Lung (tissue), 13 donors: Measurements from ENCODE around the gene ELOF1. TPM values are rescaled to one million over a fixed set of nuclear protein-coding genes. Genes with fewer than 3 reads are reported as not detected.
A peak's percentile ranks its signal among the peaks of the same experiment; 100 is the strongest.

Experiments used
- ATAC-seq: fragments of 200-7000 bp; cut with Tn5 transposase; one replicate; pipeline ENCODE4 v1.9.1; 2020; ENCODE audit warnings: moderate number of reproducible peaks; ENCODE audit not compliant: insufficient read depth, low FRiP score
- DNase-seq, 3 donors: peaks; one replicate each; pipeline ENCODE4 v3.0.0-alpha.2; 2013 to 2017
- H3K27ac ChIP-seq, 2 donors: one replicate each; pipeline ENCODE4 v1.5.1; 2013; ENCODE audit warnings: mild to moderate bottlenecking in 2 of 2, moderate library complexity in 2 of 2, control low read depth in 1 of 2, inconsistent platforms in 1 of 2, low read depth in 1 of 2, low read length in 1 of 2
- H3K27me3 ChIP-seq, 3 donors: one replicate each; pipeline ENCODE4 v1.5.1; 2013; ENCODE audit warnings: low read length in 2 of 3; ENCODE audit not compliant: control insufficient read depth in 3 of 3, insufficient read depth in 3 of 3
- H3K36me3 ChIP-seq, 4 donors: one replicate each; pipeline ENCODE4 v1.5.1; 2013; ENCODE audit warnings: low read length in 4 of 4, mild to moderate bottlenecking in 1 of 4, moderate library complexity in 1 of 4; ENCODE audit not compliant: control insufficient read depth in 4 of 4, insufficient read depth in 4 of 4
- H3K4me1 ChIP-seq, 5 donors: one replicate each; pipeline ENCODE4 v1.5.1; 2013; ENCODE audit warnings: low read length in 5 of 5, mild to moderate bottlenecking in 2 of 5, moderate library complexity in 1 of 5; ENCODE audit not compliant: control insufficient read depth in 5 of 5, insufficient read depth in 5 of 5
- H3K4me3 ChIP-seq: one replicate; pipeline ENCODE4 v1.5.1; 2013; ENCODE audit warnings: mild to moderate bottlenecking, control low read depth, moderate library complexity
- H3K9ac ChIP-seq, 2 donors: one replicate each; pipeline ENCODE4 v1.5.1; 2013; ENCODE audit warnings: low read length in 2 of 2, control low read depth in 1 of 2; ENCODE audit not compliant: insufficient read depth in 1 of 2
- H3K9me3 ChIP-seq, 4 donors: one replicate each; pipeline ENCODE4 v1.5.1; 2013; ENCODE audit warnings: low read length in 3 of 4, mild to moderate bottlenecking in 1 of 4, moderate library complexity in 1 of 4; ENCODE audit not compliant: control insufficient read depth in 4 of 4, insufficient read depth in 3 of 4
- WGBS, 2 donors: extraction: QIAGEN DNeasy Blood & Tissue Kit; methylation state at CpG; one replicate each; pipeline ENCODE4 v1.1.7; 2013; 5-methylcytosine and 5-hydroxymethylcytosine counted together
- polyA plus RNA-seq, 2 donors: library from polyadenylated mRNA; stranded (reverse); fragments of 200-250 nt; gene quantifications; one replicate each; pipeline ENCODE4 v1.2.1, GENCODE V29; 2013
- small RNA-seq: library from RNA; depleted of rRNA; stranded (forward); fragments of <200 nt; gene quantifications from one replicate; pipeline ENCODE3, GENCODE V24; 2014; ENCODE audit warnings: low replicate concordance
- total RNA-seq, 2 donors: library from RNA; depleted of rRNA in 1 of 2; stranded (reverse); fragments of >200 nt in 1 of 2; gene quantifications; one replicate each; pipeline ENCODE4 v1.2.1, GENCODE V29; 2014 to 2021
- TF ChIP-seq, protein P1 (sequence below): IDR thresholded peaks from 2 replicates; pipeline ENCODE4 v1.5.1; 2012; ENCODE audit warnings: mild to moderate bottlenecking; ENCODE audit errors: control extremely low read depth, extremely low read depth
- donor health status: control.
- donor health status: control.
- donor health status: Bipolar disorder and iron deficiency.
- donor health status: healthy.
- donor health status: DM: yes; HTN: yes; CAD: no.

The ELOF1 gene
- total and polyA plus RNA-seq, 4 donors: 19.2 to 82.8 (median 60.5) TPM

DNA sequence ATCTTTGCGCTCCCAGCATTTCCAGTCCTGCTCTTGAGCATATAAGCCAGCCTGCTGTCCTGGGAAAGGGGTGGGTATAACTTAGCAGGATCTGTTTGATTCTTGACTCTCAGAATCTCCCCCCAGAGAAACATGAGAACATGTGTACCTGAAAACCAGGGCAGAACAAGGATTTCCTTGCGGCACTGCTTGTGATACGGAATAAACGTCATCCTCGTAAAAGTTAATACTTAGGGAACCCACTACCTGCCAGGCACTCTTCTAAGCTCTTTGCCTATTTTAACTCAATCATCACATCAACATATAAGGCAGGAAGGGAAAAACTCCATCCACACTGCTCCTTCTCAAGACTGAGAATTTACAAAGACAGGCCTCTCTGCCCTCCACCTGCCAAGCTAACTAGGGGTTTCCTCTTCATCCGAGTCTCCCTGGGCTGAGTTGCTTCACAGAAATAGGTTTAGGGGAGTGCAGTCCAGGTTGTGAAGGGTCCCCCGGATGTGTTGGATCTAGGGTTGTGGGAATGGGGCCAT, 54.5 kb downstream of the ELOF1 start:
- no peak for DNase-seq
- TF ChIP-seq, protein P1, sequence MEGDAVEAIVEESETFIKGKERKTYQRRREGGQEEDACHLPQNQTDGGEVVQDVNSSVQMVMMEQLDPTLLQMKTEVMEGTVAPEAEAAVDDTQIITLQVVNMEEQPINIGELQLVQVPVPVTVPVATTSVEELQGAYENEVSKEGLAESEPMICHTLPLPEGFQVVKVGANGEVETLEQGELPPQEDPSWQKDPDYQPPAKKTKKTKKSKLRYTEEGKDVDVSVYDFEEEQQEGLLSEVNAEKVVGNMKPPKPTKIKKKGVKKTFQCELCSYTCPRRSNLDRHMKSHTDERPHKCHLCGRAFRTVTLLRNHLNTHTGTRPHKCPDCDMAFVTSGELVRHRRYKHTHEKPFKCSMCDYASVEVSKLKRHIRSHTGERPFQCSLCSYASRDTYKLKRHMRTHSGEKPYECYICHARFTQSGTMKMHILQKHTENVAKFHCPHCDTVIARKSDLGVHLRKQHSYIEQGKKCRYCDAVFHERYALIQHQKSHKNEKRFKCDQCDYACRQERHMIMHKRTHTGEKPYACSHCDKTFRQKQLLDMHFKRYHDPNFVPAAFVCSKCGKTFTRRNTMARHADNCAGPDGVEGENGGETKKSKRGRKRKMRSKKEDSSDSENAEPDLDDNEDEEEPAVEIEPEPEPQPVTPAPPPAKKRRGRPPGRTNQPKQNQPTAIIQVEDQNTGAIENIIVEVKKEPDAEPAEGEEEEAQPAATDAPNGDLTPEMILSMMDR: no peak
- Histone ChIP-seq H3K36me3 (peaks cover 0 to 6% (median 0%) of the 10 kb centered on the region in 4 donors), H3K4me3 (peak overlapping the region; percentile 12), H3K9ac (peak overlapping the region in 1 of 2 donors; percentile 76), H3K27ac (peak overlapping the region; percentile 70 to 77), H3K27me3 (no peaks in the 10 kb centered on the region), H3K4me1 (peaks cover 0 to 7% (median 0%) of the 10 kb centered on the region in 5 donors), H3K9me3 (no peaks in the 10 kb centered on the region)
- ATAC-seq: no peak
- 49 to 52% methylated on average over 7 of the region's 7 CpGs for WGBS, 2 donors

Small RNA genes lying within 50 kb of the gene (small RNA-seq; reads per million reads assigned to genes)
- 0.29 reads per million, percentile 32 among the genes with 10 or more reads in this experiment for gene RN7SL833P

Other genes with a start within 250 kb of the ELOF1 start
- gene RAB3D, start 219.6 kb downstream of the ELOF1 start, total RNA-seq: 10 to 100 TPM; 28.0 to 73.2 TPM
- gene RAB3D, start 219.6 kb downstream of the ELOF1 start, polyA plus RNA-seq: 10 to 100 TPM; 16.0 to 18.6 TPM
- gene TMEM205, start 213.0 kb downstream of the ELOF1 start, total RNA-seq: 100 to 1,000 TPM; 101 to 125 TPM
- 100 to 1,000 TPM; 129 to 166 TPM for gene TMEM205, start 213.0 kb downstream of the ELOF1 start, polyA plus RNA-seq
- 10 to 100 TPM; 25.8 to 26.5 TPM for gene CCDC159, start 212.7 kb downstream of the ELOF1 start, total RNA-seq
- 10 to 100 TPM; 40.9 to 55.2 TPM for gene CCDC159, start 212.7 kb downstream of the ELOF1 start, polyA plus RNA-seq
- gene PLPPR2, start 203.8 kb downstream of the ELOF1 start, total RNA-seq: 10 to 100 TPM in 1 of 2 donors, 1 to 10 TPM in 1; 9.1 to 33.2 TPM
- 10 to 100 TPM; 15.3 to 35.1 TPM for gene PLPPR2, start 203.8 kb downstream of the ELOF1 start, polyA plus RNA-seq
- 1 to 10 TPM; 1.1 to 4.1 TPM for gene SWSAP1, start 184.6 kb downstream of the ELOF1 start, total RNA-seq
- 1 to 10 TPM; 3.5 to 4.0 TPM for gene SWSAP1, start 184.6 kb downstream of the ELOF1 start, polyA plus RNA-seq
- 10 to 100 TPM; 14.5 to 20.6 TPM for gene EPOR, start 174.9 kb downstream of the ELOF1 start, total RNA-seq
- gene EPOR, start 174.9 kb downstream of the ELOF1 start, polyA plus RNA-seq: 10 to 100 TPM in 1 of 2 donors, 1 to 10 TPM in 1; 8.7 to 14.7 TPM
- gene RGL3, start 139.9 kb downstream of the ELOF1 start, total RNA-seq: 10 to 100 TPM; 35.2 to 45.2 TPM
- 10 to 100 TPM; 10.4 to 39.3 TPM for gene RGL3, start 139.9 kb downstream of the ELOF1 start, polyA plus RNA-seq
- 1 to 10 TPM; 3.9 to 9.8 TPM for gene ODAD3, start 124.1 kb downstream of the ELOF1 start, total RNA-seq
- 1 to 10 TPM; 2.0 to 4.5 TPM for gene ODAD3, start 124.1 kb downstream of the ELOF1 start, polyA plus RNA-seq
- 100 to 1,000 TPM; 115 to 315 TPM for gene PRKCSH, start 123.6 kb downstream of the ELOF1 start, total RNA-seq
- gene PRKCSH, start 123.6 kb downstream of the ELOF1 start, polyA plus RNA-seq: 100 to 1,000 TPM; 142 to 174 TPM
- under 1 TPM in 1 of 2 donors, not detected in 1; 0.34 TPM for gene ELAVL3, start 78.2 kb downstream of the ELOF1 start, total RNA-seq
- under 1 TPM in 1 of 2 donors, not detected in 1; 0.15 TPM for gene ELAVL3, start 78.2 kb downstream of the ELOF1 start, polyA plus RNA-seq
- 10 to 100 TPM in 1 of 2 donors, 1 to 10 TPM in 1; 5.4 to 12.9 TPM for gene ZNF653, start 53.4 kb downstream of the ELOF1 start, total RNA-seq
- gene ZNF653, start 53.4 kb downstream of the ELOF1 start, polyA plus RNA-seq: 10 to 100 TPM in 1 of 2 donors, 1 to 10 TPM in 1; 7.7 to 10.2 TPM
- gene ECSIT, start 30.1 kb downstream of the ELOF1 start, total RNA-seq: 10 to 100 TPM; 31.7 to 46.4 TPM
- gene ECSIT, start 30.1 kb downstream of the ELOF1 start, polyA plus RNA-seq: 10 to 100 TPM; 34.4 to 58.8 TPM
- gene CNN1, start 20.4 kb downstream of the ELOF1 start, total RNA-seq: 10 to 100 TPM; 16.5 to 34.9 TPM
- 10 to 100 TPM; 17.2 to 27.8 TPM for gene CNN1, start 20.4 kb downstream of the ELOF1 start, polyA plus RNA-seq
- 100 to 1,000 TPM in 1 of 2 donors, 10 to 100 TPM in 1; 22.5 to 184 TPM for gene ACP5, start 18.4 kb upstream of the ELOF1 start, total RNA-seq
- gene ACP5, start 18.4 kb upstream of the ELOF1 start, polyA plus RNA-seq: 100 to 1,000 TPM in 1 of 2 donors, 10 to 100 TPM in 1; 95.6 to 301 TPM
- 10 to 100 TPM; 10.2 to 30.6 TPM for gene ZNF627, start 38.3 kb upstream of the ELOF1 start, total RNA-seq
- 1 to 10 TPM; 4.8 to 7.4 TPM for gene ZNF627, start 38.3 kb upstream of the ELOF1 start, polyA plus RNA-seq
- 10 to 100 TPM in 1 of 2 donors, 1 to 10 TPM in 1; 5.2 to 13.1 TPM for gene ZNF823, start 179.7 kb upstream of the ELOF1 start, total RNA-seq
- 1 to 10 TPM; 2.4 to 4.6 TPM for gene ZNF823, start 179.7 kb upstream of the ELOF1 start, polyA plus RNA-seq
- 10 to 100 TPM in 1 of 2 donors, 1 to 10 TPM in 1; 9.4 to 26.4 TPM for gene ZNF441, start 207.8 kb upstream of the ELOF1 start, total RNA-seq
- gene ZNF441, start 207.8 kb upstream of the ELOF1 start, polyA plus RNA-seq: 1 to 10 TPM; 3.7 to 3.8 TPM
- gene ZNF491, start 239.3 kb upstream of the ELOF1 start, total RNA-seq: 1 to 10 TPM; 2.5 to 4.9 TPM
- gene ZNF491, start 239.3 kb upstream of the ELOF1 start, polyA plus RNA-seq: 1 to 10 TPM in 1 of 2 donors, under 1 TPM in 1; 0.54 to 1.1 TPM